MCF 10A (cell line): Measurements from ENCODE around the gene KCNMA1. TPM values are rescaled to one million over a fixed set of nuclear protein-coding genes. Genes with fewer than 3 reads are reported as not detected.

ENCODE experiments used
- BruUV-seq: library from RNA; stranded (reverse); fragments of 400-500 nt; replicated peaks from 2 replicates; lab custom pipeline; 2021; lab: Mats Ljungman, UMichigan
- CTCF ChIA-PET: fragments of 300-600 bp; sonication (Branson Sonifier 250); formaldehyde crosslinking; extraction: SDS; loops from one replicate; lab custom pipeline; 2021; ENCODE audit warnings: antibody characterized with exemption, inconsistent platforms; lab: Yijun Ruan, JAX
- POLR2A ChIA-PET: fragments of 300-600, 350-650 bp; sonication (Branson Sonifier 250); formaldehyde crosslinking; extraction: SDS; loops from one replicate; lab custom pipeline; 2020; ENCODE audit warnings: antibody characterized with exemption, inconsistent platforms; lab: Yijun Ruan, JAX
- DNase-seq: peaks from one replicate; pipeline ENCODE4 v3.0.0-alpha.2; 2018; ENCODE audit not compliant: unreplicated experiment
- H3K27ac Mint-ChIP-seq: one replicate; pipeline ENCODE4 v1.8.0; 2022; ENCODE audit warnings: mild to moderate bottlenecking, low read depth, mixed read lengths; ENCODE audit not compliant: unreplicated experiment
- H3K27me3 Mint-ChIP-seq: one replicate; pipeline ENCODE4 v1.8.0; 2022; ENCODE audit warnings: mixed read lengths; ENCODE audit not compliant: insufficient read depth, unreplicated experiment
- H3K36me3 Mint-ChIP-seq: one replicate; pipeline ENCODE4 v1.8.0; 2022; ENCODE audit warnings: mild to moderate bottlenecking, moderate library complexity, mixed read lengths; ENCODE audit not compliant: insufficient read depth, unreplicated experiment
- H3K4me1 Mint-ChIP-seq: one replicate; pipeline ENCODE4 v1.8.0; 2022; ENCODE audit warnings: mixed read lengths; ENCODE audit not compliant: insufficient read depth, unreplicated experiment
- H3K4me3 Mint-ChIP-seq: one replicate; pipeline ENCODE4 v1.8.0; 2022; ENCODE audit warnings: mild to moderate bottlenecking, moderate library complexity, mixed read lengths; ENCODE audit not compliant: unreplicated experiment
- H3K9me3 Mint-ChIP-seq: one replicate; pipeline ENCODE4 v1.8.0; 2022; ENCODE audit warnings: mixed read lengths; ENCODE audit not compliant: unreplicated experiment
- CTCF ChIP-seq: fragments of 200-600 bp; IDR thresholded peaks from one replicate; pipeline ENCODE4 v1.8.0; 2022; ENCODE audit warnings: antibody characterized with exemption, mild to moderate bottlenecking; ENCODE audit not compliant: unreplicated experiment
- intact Hi-C: fragments of 100-400 bp; cut with micrococcal nuclease; formaldehyde crosslinking; loops from 2 replicates; pipeline ENCODE4 v1.14.1; 2022
- total RNA-seq: library from RNA; stranded (reverse); gene quantifications from 2 replicates; pipeline ENCODE4 v1.2.3, GENCODE V29; 2022

The KCNMA1 gene
- total RNA-seq, 1 experiment from 2014 or later: 7.5 TPM

- Mint-ChIP-seq H3K27ac (no peak overlapping the region), H3K4me1 (peaks cover 28% of the 10 kb centered on the region), H3K27me3 (no peaks in the 10 kb centered on the region), H3K4me3 (no peak overlapping the region), H3K9me3 (no peaks in the 10 kb centered on the region), H3K36me3 (no peaks in the 10 kb centered on the region)
- no peak for DNase-seq
- intact Hi-C loops: no loop called here
- no peak for TF ChIP-seq CTCF
- no TSS peak for BruUV-seq
- ChIA-PET CTCF (interaction anchor here (0.6 to 1.2 kb wide), 4 partner anchors 37 to 430 kb away, joined by 3 to 5 read pairs (median 4); no protein-coding TSS in a partner anchor), POLR2A (no interaction called here)
Measured at GRCh38 chr10:77604063-77604462, 33.5 kb downstream of the KCNMA1 start.

- intact Hi-C loops: no loop called here
- ChIA-PET POLR2A (no interaction called here), CTCF (interaction anchor here (0.6 to 0.8 kb wide), 4 partner anchors 17 to 352 kb away, joined by 3 read pairs; no protein-coding TSS in a partner anchor)
- H3K27me3 Mint-ChIP-seq: no peaks in the 10 kb centered on the region
- no peak overlapping the region for H3K27ac Mint-ChIP-seq
- no TSS peak for BruUV-seq
- H3K4me3 Mint-ChIP-seq: no peak overlapping the region
- no peaks in the 10 kb centered on the region for H3K36me3 Mint-ChIP-seq
- TF ChIP-seq CTCF: no peak
- H3K4me1 Mint-ChIP-seq: peaks cover 28% of the 10 kb centered on the region
- H3K9me3 Mint-ChIP-seq: no peaks in the 10 kb centered on the region
- DNase-seq: peak; percentile 35
Measured at GRCh38 chr10:77603534-77603927, 34.1 kb downstream of the KCNMA1 start.

- Mint-ChIP-seq H3K4me3 (no peak overlapping the region), H3K27me3 (no peaks in the 10 kb centered on the region), H3K4me1 (peaks cover 27% of the 10 kb centered on the region), H3K27ac (no peak overlapping the region), H3K9me3 (no peaks in the 10 kb centered on the region), H3K36me3 (no peaks in the 10 kb centered on the region)
- TF ChIP-seq CTCF: no peak
- no peak for DNase-seq
- POLR2A ChIA-PET: no interaction called here
- BruUV-seq: no TSS peak
- intact Hi-C loops: no loop called here
- CTCF ChIA-PET: interaction anchor here (0.6 to 0.8 kb wide), 4 partner anchors 8 to 352 kb away, joined by 3 read pairs; no protein-coding TSS in a partner anchor
Measured at GRCh38 chr10:77602913-77603533, 34.6 kb downstream of the KCNMA1 start.

GRCh38 chr10:77602231-77602912 lies 35.2 kb downstream of the KCNMA1 start:
- H3K27ac Mint-ChIP-seq: no peak overlapping the region

More at GRCh38 chr10:77602231-77602912, 35.2 kb downstream of the KCNMA1 start:
- no peaks in the 10 kb centered on the region for H3K36me3 Mint-ChIP-seq
- TF ChIP-seq CTCF: no peak
- no TSS peak for BruUV-seq
- intact Hi-C loops: no loop called here
- ChIA-PET POLR2A (interaction anchor here (0.5 kb wide), 1 partner anchor 156 kb away, joined by 3 read pairs; no protein-coding TSS in a partner anchor), CTCF (interaction anchor here (0.8 kb wide), 1 partner anchor 351 kb away, joined by 3 read pairs; no protein-coding TSS in a partner anchor)
- H3K27me3 Mint-ChIP-seq: no peaks in the 10 kb centered on the region
- peak; percentile 27 for DNase-seq
- H3K9me3 Mint-ChIP-seq: no peaks in the 10 kb centered on the region
- no peak overlapping the region for H3K4me3 Mint-ChIP-seq
- H3K4me1 Mint-ChIP-seq: peaks cover 23% of the 10 kb centered on the region
